Loucy (cell line): ENCODE measurements around the gene PTAFR.

Source experiments
- H2AFZ ChIP-seq: fragments of 200-600 bp; sonication (generic); 2 replicates; pipeline ENCODE4 v1.6.0; 2016; ENCODE audit warnings: antibody characterized with exemption, mild to moderate bottlenecking, low read length, moderate library complexity
- H3F3A ChIP-seq: fragments of 200-600 bp; 2 replicates; pipeline ENCODE4 v1.6.0; 2016; ENCODE audit warnings: antibody characterized with exemption, low read depth, mild to moderate bottlenecking
- H3K27me3 ChIP-seq: fragments of 200-600 bp; sonication (generic); 2 replicates; pipeline ENCODE4 v1.6.1; 2014; ENCODE audit warnings: low read length, mild to moderate bottlenecking; ENCODE audit not compliant: insufficient read depth, poor library complexity, severe bottlenecking
- H3K36me3 ChIP-seq: fragments of 200-600 bp; sonication (generic); 2 replicates; pipeline ENCODE4 v1.6.1; 2016; ENCODE audit warnings: low read length; ENCODE audit not compliant: insufficient read depth
- H3K4me1 ChIP-seq: fragments of 200-600 bp; sonication (generic); 2 replicates; pipeline ENCODE4 v1.5.1; 2014; ENCODE audit warnings: low read length, mild to moderate bottlenecking; ENCODE audit not compliant: insufficient read depth, poor library complexity, severe bottlenecking
- H3K4me2 ChIP-seq: fragments of 200-600 bp; sonication (generic); 2 replicates; pipeline ENCODE4 v1.6.0; 2014; ENCODE audit warnings: antibody characterized with exemption, low read length, low read depth, mild to moderate bottlenecking; ENCODE audit not compliant: poor library complexity, severe bottlenecking
- H3K4me3 ChIP-seq: fragments of 200-600 bp; sonication (generic); 2 replicates; pipeline ENCODE4 v1.5.1; 2014; ENCODE audit warnings: low read length, mild to moderate bottlenecking, mixed read lengths; ENCODE audit not compliant: poor library complexity, severe bottlenecking
- H3K79me2 ChIP-seq: fragments of 200-600 bp; sonication (generic); 2 replicates; pipeline ENCODE4 v1.6.1; 2014; ENCODE audit warnings: low read length; ENCODE audit not compliant: insufficient read depth
- H3K9ac ChIP-seq: fragments of 200-600 bp; sonication (generic); 2 replicates; pipeline ENCODE4 v1.6.0; 2014; ENCODE audit warnings: mild to moderate bottlenecking, low read depth, low read length, moderate library complexity; ENCODE audit not compliant: poor library complexity, severe bottlenecking
- H3K9me2 ChIP-seq: fragments of 200-600 bp; sonication (generic); replicated peaks from 2 replicates; pipeline ENCODE4 v1.6.1; 2016; ENCODE audit warnings: low read depth, low read length, mixed read lengths
- H3K9me3 ChIP-seq: fragments of 200-600 bp; sonication (generic); 2 replicates; pipeline ENCODE4 v1.6.1; 2014; ENCODE audit warnings: mild to moderate bottlenecking, antibody characterized with exemption, low read length, low read depth; ENCODE audit not compliant: insufficient read depth
- H4K20me1 ChIP-seq: fragments of 200-600 bp; sonication (generic); 2 replicates; pipeline ENCODE4 v1.6.0; 2014; ENCODE audit warnings: antibody characterized with exemption, low read length, mild to moderate bottlenecking; ENCODE audit not compliant: insufficient read depth, poor library complexity, severe bottlenecking
- EZH2phosphoT487 ChIP-seq: fragments of 200-600 bp; IDR thresholded peaks from 2 replicates; pipeline ENCODE4 v1.6.1; 2018; ENCODE audit warnings: antibody characterized with exemption, mild to moderate bottlenecking, moderate library complexity, borderline replicate concordance
- TF ChIP-seq, protein P1 (sequence below): fragments of 200-600 bp; sonication (generic); conservative IDR thresholded peaks from 2 replicates; pipeline ENCODE4 v1.5.1; 2014; ENCODE audit warnings: mild to moderate bottlenecking, antibody characterized with exemption, low read length

Gene PTAFR

DNA sequence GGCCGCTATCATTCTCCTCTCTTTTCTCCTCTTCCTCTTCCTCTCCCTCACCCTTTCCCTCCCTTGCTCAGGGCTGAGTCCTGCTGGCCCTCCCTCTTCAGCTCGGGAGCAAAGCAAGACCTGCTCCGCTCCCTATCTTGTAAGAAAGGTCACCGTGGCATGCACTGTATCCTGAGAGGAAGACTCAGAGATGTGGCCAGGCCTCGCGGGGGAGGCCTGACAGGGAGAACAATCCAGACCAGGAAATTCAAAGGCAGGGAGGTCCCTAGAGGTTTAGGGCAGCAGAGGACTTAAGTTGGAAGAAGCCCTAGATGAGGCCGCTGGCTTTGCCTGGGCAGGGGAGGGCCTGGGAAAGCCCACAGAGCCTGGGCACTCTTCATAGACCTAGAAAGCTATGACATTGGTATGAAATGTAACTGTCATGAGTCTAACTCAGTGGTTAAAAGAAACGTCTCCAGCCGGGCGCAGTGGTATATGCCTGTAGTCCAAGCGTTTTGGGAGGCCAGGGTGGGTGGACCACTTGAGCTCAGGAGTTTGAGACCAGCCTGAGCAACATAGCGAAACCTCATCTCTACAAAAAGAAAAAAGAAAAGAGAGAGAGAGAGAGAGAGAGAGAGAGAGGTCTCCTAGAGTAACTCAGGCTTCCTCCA, 14.6 kb upstream of the PTAFR start:
- H3K79me2 ChIP-seq = no peaks in the 10 kb centered on the region
- H3K4me2 ChIP-seq = no peak overlapping the region
- no peaks in the 10 kb centered on the region for H3K9me3 ChIP-seq
- no peak overlapping the region for H2AFZ ChIP-seq
- TF ChIP-seq, protein P1, sequence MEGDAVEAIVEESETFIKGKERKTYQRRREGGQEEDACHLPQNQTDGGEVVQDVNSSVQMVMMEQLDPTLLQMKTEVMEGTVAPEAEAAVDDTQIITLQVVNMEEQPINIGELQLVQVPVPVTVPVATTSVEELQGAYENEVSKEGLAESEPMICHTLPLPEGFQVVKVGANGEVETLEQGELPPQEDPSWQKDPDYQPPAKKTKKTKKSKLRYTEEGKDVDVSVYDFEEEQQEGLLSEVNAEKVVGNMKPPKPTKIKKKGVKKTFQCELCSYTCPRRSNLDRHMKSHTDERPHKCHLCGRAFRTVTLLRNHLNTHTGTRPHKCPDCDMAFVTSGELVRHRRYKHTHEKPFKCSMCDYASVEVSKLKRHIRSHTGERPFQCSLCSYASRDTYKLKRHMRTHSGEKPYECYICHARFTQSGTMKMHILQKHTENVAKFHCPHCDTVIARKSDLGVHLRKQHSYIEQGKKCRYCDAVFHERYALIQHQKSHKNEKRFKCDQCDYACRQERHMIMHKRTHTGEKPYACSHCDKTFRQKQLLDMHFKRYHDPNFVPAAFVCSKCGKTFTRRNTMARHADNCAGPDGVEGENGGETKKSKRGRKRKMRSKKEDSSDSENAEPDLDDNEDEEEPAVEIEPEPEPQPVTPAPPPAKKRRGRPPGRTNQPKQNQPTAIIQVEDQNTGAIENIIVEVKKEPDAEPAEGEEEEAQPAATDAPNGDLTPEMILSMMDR = no peak
- no peak for TF ChIP-seq EZH2phosphoT487
- no peak overlapping the region for H3K9ac ChIP-seq
- no peaks in the 10 kb centered on the region for H3F3A ChIP-seq
- H3K27me3 ChIP-seq = no peaks in the 10 kb centered on the region
- peaks cover 4% of the 10 kb centered on the region for H3K4me1 ChIP-seq
- no peaks in the 10 kb centered on the region for H3K36me3 ChIP-seq
- no peaks in the 10 kb centered on the region for H4K20me1 ChIP-seq
- no peak overlapping the region for H3K4me3 ChIP-seq
- H3K9me2 ChIP-seq = no peaks in the 10 kb centered on the region

DNA sequence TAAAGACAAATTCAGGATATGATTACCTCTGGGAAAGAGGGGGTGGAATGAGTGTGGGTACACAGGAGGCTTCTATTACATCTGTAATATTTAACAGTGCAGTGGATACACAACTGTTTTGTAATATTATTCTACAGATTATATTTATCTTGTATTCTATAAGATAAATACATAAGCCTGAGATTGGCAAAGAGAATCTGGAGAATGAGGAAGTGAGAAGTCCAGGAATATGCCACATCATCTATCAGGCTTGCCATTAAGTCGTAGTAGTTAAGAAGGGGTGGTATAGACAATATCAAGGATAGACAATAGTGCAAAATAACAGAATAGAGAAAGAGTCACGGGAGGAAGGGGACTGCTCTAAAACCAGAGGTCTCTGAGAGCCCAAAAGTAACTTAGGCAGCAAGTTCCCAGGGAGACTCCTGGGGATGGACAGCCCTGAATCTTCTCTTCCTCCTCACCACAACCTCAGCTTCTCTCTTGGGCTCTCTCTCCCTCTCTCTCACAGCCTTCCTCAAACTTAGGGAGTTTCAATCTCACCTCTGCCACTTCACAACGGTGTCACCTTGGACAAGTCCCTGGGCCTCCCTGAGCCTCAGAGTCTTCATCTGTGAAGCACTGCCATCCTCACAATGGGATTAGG, 14.0 kb upstream of the PTAFR start:
- Histone ChIP-seq H3K79me2 (no peaks in the 10 kb centered on the region), H4K20me1 (no peaks in the 10 kb centered on the region), H3K9ac (no peak overlapping the region), H3K9me3 (no peaks in the 10 kb centered on the region), H3F3A (no peaks in the 10 kb centered on the region), H3K4me3 (no peak overlapping the region), H3K4me1 (no peaks in the 10 kb centered on the region), H2AFZ (no peak overlapping the region), H3K27me3 (no peaks in the 10 kb centered on the region), H3K4me2 (no peak overlapping the region), H3K9me2 (no peaks in the 10 kb centered on the region), H3K36me3 (no peaks in the 10 kb centered on the region)
- TF ChIP-seq, protein P1 = no peak
- TF ChIP-seq EZH2phosphoT487 = no peak

DNA sequence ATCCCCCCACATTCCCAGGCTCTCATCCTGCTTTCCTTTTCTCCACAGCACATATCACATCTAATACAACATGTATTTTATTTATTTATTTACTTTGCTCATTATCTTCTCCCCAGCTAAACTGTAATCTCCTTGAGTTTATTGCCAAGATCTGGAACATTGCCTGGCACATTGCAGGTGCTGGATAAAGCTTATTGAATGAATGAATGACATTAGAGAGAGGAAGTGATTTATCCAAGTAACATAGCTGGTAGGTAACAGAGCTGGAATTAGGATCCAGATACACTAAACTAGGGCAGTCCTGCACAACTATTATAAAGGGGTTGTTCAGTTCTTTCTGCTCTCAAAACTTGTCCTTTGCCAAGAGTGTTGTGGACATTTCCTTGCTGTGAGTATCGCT, 8.6 kb upstream of the PTAFR start:
- Histone ChIP-seq H3K9me2 (no peaks in the 10 kb centered on the region), H3K9me3 (no peaks in the 10 kb centered on the region), H3K9ac (no peak overlapping the region), H3F3A (no peaks in the 10 kb centered on the region), H2AFZ (no peak overlapping the region), H3K4me1 (peaks cover 3% of the 10 kb centered on the region), H3K79me2 (no peaks in the 10 kb centered on the region), H4K20me1 (no peaks in the 10 kb centered on the region), H3K27me3 (no peaks in the 10 kb centered on the region), H3K4me2 (no peak overlapping the region), H3K36me3 (no peaks in the 10 kb centered on the region), H3K4me3 (no peak overlapping the region)
- TF ChIP-seq EZH2phosphoT487 = no peak
- TF ChIP-seq, protein P1 = no peak
